T47D (cell line): Measurements from ENCODE around the gene MAP4K5.

Experiments used
- DNase-seq, 2 experiments: peaks; one replicate each; pipeline versions ENCODE4 v3.0.0 to v3.0.0-alpha.2; 2011 to 2012; ENCODE audit warnings: low read depth in 1 of 2, low spot score in 1 of 2
- JUND ChIP-seq: IDR thresholded peaks from 2 replicates; pipeline ENCODE4 v1.6.1; 2012; ENCODE audit warnings: low read depth
- in situ Hi-C: cut with HindIII; loops from 2 replicates; pipeline ENCODE4 v1.10.0; 2016; ENCODE audit warnings: low sequenced_read_pairs, low pct_unique_long_range_greater_than_20kb

MAP4K5 gene

GRCh38 chr14:50381823-50382287 is 150.5 kb downstream of the MAP4K5 start:
- in situ Hi-C loops: no loop called here
- TF ChIP-seq JUND: no peak
- no peak for DNase-seq

- DNase-seq: no peak
- in situ Hi-C loops: no loop called here
- no peak for TF ChIP-seq JUND
Observed at GRCh38 chr14:50381008-50381407, 151.4 kb downstream of the MAP4K5 start.

DNA sequence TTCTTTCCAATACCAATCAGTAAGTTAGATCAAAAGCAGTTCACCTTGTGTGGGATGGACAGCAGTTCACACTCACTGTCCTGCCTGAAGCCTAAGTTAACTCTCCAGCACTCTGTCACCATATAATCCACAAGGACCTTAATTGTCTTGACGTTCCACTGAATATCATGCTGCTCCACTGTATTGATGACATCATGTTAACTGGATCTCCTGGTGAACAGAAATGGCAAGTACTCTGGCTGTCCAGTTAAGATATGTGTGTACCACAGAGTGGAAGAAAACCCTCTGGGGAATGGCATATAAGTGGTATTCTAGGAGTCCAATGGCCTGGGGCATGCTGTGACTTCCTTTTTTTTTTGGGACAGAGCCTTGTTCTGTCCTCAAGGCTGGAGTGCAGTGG is 151.9 kb downstream of the MAP4K5 start:
- no peak for DNase-seq
- TF ChIP-seq JUND: no peak
- in situ Hi-C loops: no loop called here

- DNase-seq: no peak
- TF ChIP-seq JUND: no peak
- in situ Hi-C loops: no loop called here
Observed at GRCh38 chr14:50379563-50379962, 152.8 kb downstream of the MAP4K5 start.

DNA sequence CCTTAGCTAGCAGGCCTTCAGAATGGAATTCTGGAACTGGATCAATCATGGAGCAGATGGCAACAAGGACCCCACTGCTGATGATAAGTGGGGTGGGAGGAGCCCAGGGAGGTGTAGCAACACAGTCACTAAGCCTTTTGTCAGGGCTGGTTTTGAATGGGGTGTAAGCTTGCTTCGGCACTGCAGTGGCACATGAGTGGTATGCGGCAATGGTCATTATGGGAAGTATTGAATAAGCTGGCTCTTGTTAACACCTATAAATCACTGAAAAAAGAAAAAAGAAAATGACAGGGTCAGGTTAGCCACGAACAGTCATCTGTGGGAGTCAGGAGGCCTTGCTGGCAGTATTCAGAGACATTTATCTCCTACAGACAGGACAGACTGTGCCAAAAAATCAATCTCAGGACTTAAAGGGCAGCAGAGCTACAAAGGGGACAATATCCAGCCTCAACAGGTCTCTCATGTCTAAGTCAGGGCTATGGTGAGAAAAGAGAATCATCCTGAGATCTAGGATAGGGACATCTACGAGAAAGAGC is 154.8 kb downstream of the MAP4K5 start:
- no peak for DNase-seq
- TF ChIP-seq JUND: no peak
- in situ Hi-C loops: no loop called here

GRCh38 chr14:50375760-50376159 is 156.6 kb downstream of the MAP4K5 start:
- in situ Hi-C loops: no loop called here
- DNase-seq: no peak
- no peak for TF ChIP-seq JUND

DNA sequence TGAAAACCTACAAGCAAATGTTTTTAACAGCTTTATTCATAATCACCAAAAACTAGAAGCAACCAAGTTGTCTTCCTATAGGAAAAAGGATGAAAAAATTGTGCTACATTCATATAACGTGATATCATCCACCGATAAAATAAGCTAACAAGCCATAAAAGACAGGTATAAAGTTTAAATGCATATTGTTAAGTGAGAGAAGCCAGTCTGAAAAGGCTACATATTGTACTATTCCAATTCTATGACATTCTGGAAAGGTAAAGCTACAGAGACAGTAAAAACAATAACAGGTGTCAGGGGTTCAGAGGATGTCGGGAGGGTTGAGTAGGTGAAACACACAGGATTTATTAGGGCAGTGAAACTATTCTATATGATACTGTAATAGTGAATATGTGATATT is 158.4 kb downstream of the MAP4K5 start:
- no peak for TF ChIP-seq JUND
- DNase-seq: no peak
- in situ Hi-C loops: no loop called here

- no peak for TF ChIP-seq JUND
- DNase-seq: no peak
- in situ Hi-C loops: no loop called here
Observed at GRCh38 chr14:50371546-50371945, 160.8 kb downstream of the MAP4K5 start.
